Endodermal cell (in vitro differentiated cells): ENCODE measurements around the gene CCDC27. TPM values are rescaled to one million over a fixed set of nuclear protein-coding genes. Genes with fewer than 3 reads are reported as not detected.
A peak's percentile ranks its signal among the peaks of the same experiment; 100 is the strongest.

ENCODE experiments used
- DNase-seq: peaks from one replicate; pipeline ENCODE4 v3.0.0-alpha.2; 2017
- H3K27ac ChIP-seq: 2 replicates; pipeline ENCODE4 v1.5.1; 2013; ENCODE audit warnings: mild to moderate bottlenecking, low read depth, low read length, moderate library complexity
- H3K27me3 ChIP-seq: 2 replicates; pipeline ENCODE4 v1.6.1; 2013; ENCODE audit warnings: mild to moderate bottlenecking, low read length, moderate library complexity; ENCODE audit not compliant: insufficient read depth, control insufficient read depth, poor library complexity, severe bottlenecking
- H3K36me3 ChIP-seq: 2 replicates; pipeline ENCODE4 v1.7.0; 2013; ENCODE audit warnings: mild to moderate bottlenecking, low read length, moderate library complexity; ENCODE audit not compliant: control insufficient read depth, insufficient read depth
- H3K4me1 ChIP-seq: one replicate; pipeline ENCODE4 v1.7.0; 2013; ENCODE audit warnings: low read length; ENCODE audit not compliant: control insufficient read depth, insufficient read depth
- H3K4me3 ChIP-seq: 2 replicates; pipeline ENCODE4 v1.5.1; 2013; ENCODE audit warnings: mild to moderate bottlenecking, low read length, moderate library complexity
- H3K9ac ChIP-seq: 2 replicates; pipeline ENCODE4 v1.6.1; 2013; ENCODE audit warnings: mild to moderate bottlenecking, low read length, moderate library complexity; ENCODE audit not compliant: poor library complexity, severe bottlenecking; ENCODE audit errors: extremely low read depth
- H3K9me3 ChIP-seq: 2 replicates; pipeline ENCODE4 v1.6.1; 2013; ENCODE audit warnings: mild to moderate bottlenecking, low read length, moderate library complexity; ENCODE audit not compliant: control insufficient read depth
- H3K27ac Mint-ChIP-seq: 2 replicates; pipeline ENCODE4 v1.8.0; 2020; ENCODE audit warnings: mixed read lengths
- H3K27me3 Mint-ChIP-seq: 2 replicates; pipeline ENCODE4 v1.8.0; 2021; ENCODE audit warnings: mild to moderate bottlenecking, mixed read lengths; ENCODE audit not compliant: insufficient read depth
- H3K36me3 Mint-ChIP-seq: 2 replicates; pipeline ENCODE4 v1.8.0; 2020; ENCODE audit warnings: low read depth, mixed read lengths
- H3K4me1 Mint-ChIP-seq: 2 replicates; pipeline ENCODE4 v1.8.0; 2020; ENCODE audit warnings: mixed read lengths
- H3K4me3 Mint-ChIP-seq: 2 replicates; pipeline ENCODE4 v1.8.0; 2020; ENCODE audit warnings: mild to moderate bottlenecking, moderate library complexity, mixed read lengths
- H3K9me3 Mint-ChIP-seq: 2 replicates; pipeline ENCODE4 v1.8.0; 2020; ENCODE audit warnings: mild to moderate bottlenecking, mixed read lengths
- CTCF ChIP-seq: fragments of 200-600 bp; sonication (generic); conservative IDR thresholded peaks from 2 replicates; pipeline ENCODE4 v1.5.0; 2021; ENCODE audit warnings: antibody characterized with exemption, mild to moderate bottlenecking
- WGBS, 2 experiments: methylation state at CpG; one replicate each; pipeline versions ENCODE4 v1.1.5 to v1.1.7; 2013; ENCODE audit warnings: missing lambda C conversion rate in 2 of 2, mixed read lengths in 1 of 2; ENCODE audit not compliant: insufficient coverage in 1 of 2, insufficient read length in 1 of 2; 5-methylcytosine and 5-hydroxymethylcytosine counted together
- total RNA-seq, 2 donors: library from RNA; stranded (reverse); fragmentation: NEBNext Ultra II Directional in 1 of 2; extraction: Animal tissue kit (Norgen Biotek cat#: 25700) in 1 of 2; gene quantifications; 2 replicates in 1 of 2; 3 replicates in 1 of 2; pipeline ENCODE4 v1.2.1, GENCODE V29; 2021

Gene CCDC27
- total RNA-seq, 2 donors from 2014 or later = not detected

- no peak overlapping the region for H3K4me3 Mint-ChIP-seq
- 90 to 92% methylated on average over 2 to 16 of the region's 17 CpGs for WGBS, 2 experiments
- Histone ChIP-seq H3K9ac (no peak overlapping the region), H3K36me3 (no peaks in the 10 kb centered on the region), H3K4me1 (no peaks in the 10 kb centered on the region), H3K27me3 (no peaks in the 10 kb centered on the region), H3K27ac (no peak overlapping the region), H3K9me3 (no peaks in the 10 kb centered on the region), H3K4me3 (no peak overlapping the region)
- no peaks in the 10 kb centered on the region for H3K36me3 Mint-ChIP-seq
- H3K4me1 Mint-ChIP-seq = peaks cover 6% of the 10 kb centered on the region
- H3K27ac Mint-ChIP-seq = no peak overlapping the region
- DNase-seq = peak; percentile 42
- peaks cover 19% of the 10 kb centered on the region for H3K27me3 Mint-ChIP-seq
- no peak for TF ChIP-seq CTCF
- H3K9me3 Mint-ChIP-seq = no peaks in the 10 kb centered on the region
Measured at GRCh38 chr1:3767328-3767925, 15.2 kb downstream of the CCDC27 start.

GRCh38 chr1:3768811-3769390 lies 16.7 kb downstream of the CCDC27 start:
- no peaks in the 10 kb centered on the region for H3K9me3 Mint-ChIP-seq
- Histone ChIP-seq H3K36me3 (no peaks in the 10 kb centered on the region), H3K27me3 (no peaks in the 10 kb centered on the region), H3K9ac (no peak overlapping the region), H3K4me1 (peaks cover 4% of the 10 kb centered on the region), H3K9me3 (no peaks in the 10 kb centered on the region), H3K27ac (no peak overlapping the region), H3K4me3 (no peak overlapping the region)
- no peak overlapping the region for H3K27ac Mint-ChIP-seq
- no peak overlapping the region for H3K4me3 Mint-ChIP-seq
- peaks cover 19% of the 10 kb centered on the region for H3K27me3 Mint-ChIP-seq
- peak; percentile 28 for DNase-seq
- TF ChIP-seq CTCF = no peak
- WGBS, 2 experiments = 95 to 96% methylated on average over 14 to 22 of the region's 22 CpGs
- peaks cover 6% of the 10 kb centered on the region for H3K4me1 Mint-ChIP-seq
- H3K36me3 Mint-ChIP-seq = no peaks in the 10 kb centered on the region

GRCh38 chr1:3770047-3770765 lies 18.0 kb downstream of the CCDC27 start:
- 92% methylated on average over 11 to 16 of the region's 16 CpGs for WGBS, 2 experiments
- DNase-seq = peak; percentile 31
- H3K36me3 Mint-ChIP-seq = no peaks in the 10 kb centered on the region
- H3K27me3 Mint-ChIP-seq = peaks cover 19% of the 10 kb centered on the region
- no peak overlapping the region for H3K27ac ChIP-seq
- H3K9ac ChIP-seq = no peak overlapping the region
- peaks cover 6% of the 10 kb centered on the region for H3K4me1 Mint-ChIP-seq
- no peak for TF ChIP-seq CTCF
- no peak overlapping the region for H3K27ac Mint-ChIP-seq
- H3K9me3 Mint-ChIP-seq = no peaks in the 10 kb centered on the region
- peaks cover 4% of the 10 kb centered on the region for H3K4me1 ChIP-seq
- no peaks in the 10 kb centered on the region for H3K36me3 ChIP-seq
- no peak overlapping the region for H3K4me3 ChIP-seq
- H3K4me3 Mint-ChIP-seq = peak overlapping the region; percentile 56
- H3K27me3 ChIP-seq = no peaks in the 10 kb centered on the region
- no peaks in the 10 kb centered on the region for H3K9me3 ChIP-seq
